GM12801 (cell line): Measurements from ENCODE around the gene SP140L.

Experiments used
- TF ChIP-seq, protein P1 (sequence below): IDR thresholded peaks from one replicate; pipeline ENCODE4 v1.5.1; 2011; ENCODE audit warnings: control low read depth; ENCODE audit not compliant: insufficient read length; ENCODE audit errors: extremely low read depth

SP140L gene

GRCh38 chr2:230321031-230321430, 6.0 kb upstream of the SP140L start:
- TF ChIP-seq, protein P1, sequence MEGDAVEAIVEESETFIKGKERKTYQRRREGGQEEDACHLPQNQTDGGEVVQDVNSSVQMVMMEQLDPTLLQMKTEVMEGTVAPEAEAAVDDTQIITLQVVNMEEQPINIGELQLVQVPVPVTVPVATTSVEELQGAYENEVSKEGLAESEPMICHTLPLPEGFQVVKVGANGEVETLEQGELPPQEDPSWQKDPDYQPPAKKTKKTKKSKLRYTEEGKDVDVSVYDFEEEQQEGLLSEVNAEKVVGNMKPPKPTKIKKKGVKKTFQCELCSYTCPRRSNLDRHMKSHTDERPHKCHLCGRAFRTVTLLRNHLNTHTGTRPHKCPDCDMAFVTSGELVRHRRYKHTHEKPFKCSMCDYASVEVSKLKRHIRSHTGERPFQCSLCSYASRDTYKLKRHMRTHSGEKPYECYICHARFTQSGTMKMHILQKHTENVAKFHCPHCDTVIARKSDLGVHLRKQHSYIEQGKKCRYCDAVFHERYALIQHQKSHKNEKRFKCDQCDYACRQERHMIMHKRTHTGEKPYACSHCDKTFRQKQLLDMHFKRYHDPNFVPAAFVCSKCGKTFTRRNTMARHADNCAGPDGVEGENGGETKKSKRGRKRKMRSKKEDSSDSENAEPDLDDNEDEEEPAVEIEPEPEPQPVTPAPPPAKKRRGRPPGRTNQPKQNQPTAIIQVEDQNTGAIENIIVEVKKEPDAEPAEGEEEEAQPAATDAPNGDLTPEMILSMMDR: no peak

- TF ChIP-seq, protein P1: no peak
These were observed 4.2 kb upstream of the SP140L start for GRCh38 chr2:230322561-230323384.

GRCh38 chr2:230323385-230324106, 3.4 kb upstream of the SP140L start:
- TF ChIP-seq, protein P1: no peak

DNA sequence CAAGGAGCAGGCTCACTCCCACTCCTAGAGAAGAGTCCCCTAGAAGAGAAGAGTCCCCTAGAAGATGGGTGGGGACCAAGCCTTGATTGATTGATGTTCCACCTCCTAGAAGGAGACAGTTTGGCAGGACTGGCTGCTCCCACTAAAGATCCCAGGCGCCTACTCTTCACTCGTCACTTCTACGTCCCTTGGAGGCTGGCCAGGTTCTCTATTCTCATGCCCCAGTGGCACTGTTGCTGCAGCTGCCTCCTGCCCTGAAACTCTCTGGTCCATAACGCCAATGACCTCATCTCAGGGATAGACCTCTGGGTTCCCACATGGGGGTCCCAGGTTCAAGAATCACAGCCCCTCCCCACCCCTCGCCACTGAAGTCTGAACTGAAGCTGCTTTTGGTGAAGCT, 2.5 kb upstream of the SP140L start:
- TF ChIP-seq, protein P1: no peak

DNA sequence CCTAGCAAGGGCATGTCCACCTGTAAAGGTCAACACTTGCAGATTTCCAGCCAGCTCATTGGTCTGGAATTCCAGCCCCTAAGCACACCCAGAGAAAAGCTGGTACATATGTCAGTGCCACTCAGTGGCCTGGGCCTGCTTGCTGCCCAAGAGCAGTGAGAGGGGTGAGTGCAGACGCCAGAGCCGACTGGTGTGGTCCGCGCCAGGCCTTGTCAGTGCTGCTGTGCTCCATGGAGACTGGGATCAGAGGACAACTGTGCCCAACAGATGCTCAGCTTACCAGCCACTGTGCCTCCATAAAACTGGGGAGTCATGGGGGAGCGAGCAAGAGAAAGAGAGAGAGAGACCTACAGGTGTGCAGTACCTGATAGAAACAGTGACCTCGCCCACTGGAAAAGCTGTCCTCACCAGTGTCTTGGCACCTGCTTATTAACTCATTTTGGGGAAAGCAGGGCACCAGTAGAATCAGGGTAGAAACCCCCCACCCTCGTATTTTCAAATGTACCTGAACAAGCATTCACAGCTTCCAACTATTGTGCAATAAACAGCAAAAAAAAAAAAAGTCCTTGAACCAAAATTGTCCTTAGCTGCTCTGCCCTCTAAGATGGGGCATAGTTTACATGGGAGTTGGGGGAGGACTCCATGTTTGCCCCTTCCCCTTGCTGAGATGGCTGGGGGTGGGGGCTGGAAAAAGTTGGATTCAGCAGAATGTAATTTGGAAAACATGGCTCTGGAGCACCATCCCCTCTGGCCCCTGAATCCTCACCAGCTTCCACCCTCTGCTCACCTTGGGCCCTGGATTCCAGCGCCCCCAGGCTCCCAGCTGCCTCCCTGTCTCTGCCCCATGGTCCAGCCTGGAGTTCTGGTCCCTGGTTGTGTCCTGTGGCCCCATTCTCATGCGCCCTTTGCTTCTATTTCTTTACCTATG, 1.4 kb upstream of the SP140L start:
- TF ChIP-seq, protein P1: no peak

- TF ChIP-seq, protein P1: no peak
These were observed 593 bp downstream of the SP140L start for GRCh38 chr2:230327418-230328154.
